Kidney glomerular epithelial cell (primary cell): ENCODE data around the gene RAD17.
"Not testable (repeated sequence)": the region's sequence is repeated elsewhere in the genome, so short reads cannot be mapped to it uniquely, and the experiment has no call there.

Source experiments
- DNase-seq: peaks from one replicate; lab custom pipeline; 2025; lab: John Stamatoyannopoulos, UW

RAD17 gene

DNA sequence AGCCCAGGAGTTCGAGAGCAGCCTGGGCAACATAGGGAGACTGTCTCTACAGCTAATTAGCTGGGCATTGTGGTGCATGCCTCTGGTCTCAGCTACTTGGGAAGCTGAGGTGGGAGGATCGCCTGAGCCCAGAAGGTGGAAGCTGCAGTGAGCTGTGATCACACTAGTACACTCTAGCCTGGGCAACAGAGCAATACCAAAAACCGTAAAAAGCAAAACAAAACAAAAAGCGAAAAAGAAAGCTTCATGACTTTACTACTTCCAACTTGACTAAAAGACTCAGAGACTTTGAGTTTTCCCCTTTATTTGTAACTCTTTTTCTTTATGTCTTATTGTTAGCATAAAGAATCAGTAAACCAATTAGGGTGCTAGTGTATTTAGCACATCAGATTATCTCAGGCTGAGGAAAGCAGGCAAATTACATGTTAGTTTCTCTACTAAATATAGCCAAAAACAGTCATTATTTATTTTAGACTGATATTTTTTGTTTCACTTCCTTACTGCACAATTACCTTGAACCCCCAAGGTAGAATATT is 5.4 kb downstream of the RAD17 start:
- no peak for DNase-seq

DNA sequence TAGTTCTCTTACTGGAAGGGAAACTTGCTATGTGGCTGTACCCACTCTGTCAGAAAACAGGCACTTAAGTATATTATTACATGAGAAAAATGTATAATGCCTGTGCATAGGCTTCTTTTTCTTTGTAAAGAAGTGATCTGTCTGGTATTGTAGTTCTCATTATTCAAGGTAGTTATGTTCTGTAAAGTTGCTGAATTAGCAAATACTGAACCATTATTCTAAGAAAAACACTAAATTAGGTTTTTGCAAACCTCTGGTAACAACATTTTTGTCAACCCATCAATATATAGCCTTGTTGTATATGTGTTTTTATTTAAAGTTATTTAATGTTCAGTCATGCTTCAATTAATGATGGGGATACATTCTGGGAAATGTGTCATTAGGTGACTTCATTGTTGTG is 8.8 kb downstream of the RAD17 start:
- DNase-seq: no peak

DNA sequence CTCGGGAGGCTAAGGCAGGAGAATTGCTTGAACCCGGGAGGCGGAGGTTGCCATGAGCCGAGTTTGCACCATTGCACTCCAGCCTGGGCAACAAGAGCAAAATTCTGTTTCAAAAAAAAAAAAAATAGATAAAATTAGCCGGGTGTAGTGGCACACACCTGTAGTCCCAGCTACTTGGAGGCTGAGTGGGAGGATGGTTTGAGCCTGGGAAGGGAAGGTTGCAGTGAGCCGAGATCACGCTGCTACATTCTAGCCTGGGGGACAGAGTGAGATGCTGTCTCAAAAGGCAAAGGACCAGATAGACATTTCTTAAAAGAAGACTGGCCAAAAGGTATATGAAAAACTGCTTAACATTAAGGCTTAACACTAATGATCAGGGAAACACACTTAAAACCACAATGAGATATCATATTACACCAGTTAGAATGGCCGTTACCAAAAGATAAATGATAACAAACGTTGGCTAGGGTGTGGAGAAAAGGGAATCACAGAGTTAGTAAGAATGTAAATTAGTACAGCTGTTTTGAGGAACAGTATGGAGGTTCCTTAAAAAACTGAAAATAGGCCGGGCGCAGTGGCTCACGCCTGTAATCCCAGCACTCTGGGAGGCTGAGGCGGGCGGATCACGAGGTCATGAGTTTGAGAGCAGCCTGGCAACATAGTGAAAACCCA is 35.2 kb downstream of the RAD17 start:
- no peak for DNase-seq

DNA sequence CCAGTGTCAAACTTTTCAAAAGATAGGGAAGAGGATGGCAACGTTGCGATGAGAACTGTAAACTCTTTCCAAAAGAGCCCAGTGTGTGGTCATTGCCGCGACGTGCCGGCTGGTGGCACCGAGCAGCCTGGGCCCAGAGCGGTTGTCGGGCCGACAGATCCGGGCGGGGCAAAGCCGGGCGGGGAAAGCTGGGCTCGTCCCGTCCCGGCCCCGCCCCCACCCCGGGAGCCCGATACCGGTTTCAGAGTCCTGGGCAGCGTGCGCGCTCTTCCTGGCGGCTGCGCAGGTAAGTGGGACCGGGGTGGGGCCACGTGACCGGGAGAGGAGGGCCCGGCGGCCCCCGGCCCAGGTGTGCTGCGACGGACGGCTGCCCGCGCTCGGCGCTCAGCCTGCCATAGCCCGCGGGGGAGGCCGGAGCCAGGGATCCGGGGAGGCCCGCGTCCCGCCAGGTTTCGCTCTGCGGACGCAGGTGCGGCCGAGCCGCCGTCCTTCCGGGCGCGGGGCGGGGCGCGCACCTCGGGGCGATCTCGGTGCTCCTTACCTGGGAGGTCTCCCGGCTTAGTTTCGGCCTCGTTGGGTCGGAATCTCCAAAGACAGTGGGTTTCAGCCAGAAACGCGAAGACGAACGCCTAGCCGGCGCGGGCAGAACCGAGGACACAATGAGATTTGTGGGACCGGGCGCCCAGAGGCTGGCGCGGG is 45.4 kb downstream of the RAD17 start, which contains the start of gene MARVELD2:
MARVELD2 (plus strand) TSS at position 232 of the 699 bp plus-strand sequence. CDS start 4,270 bp downstream, outside the sequence.
- peak; percentile 48 for DNase-seq

DNA sequence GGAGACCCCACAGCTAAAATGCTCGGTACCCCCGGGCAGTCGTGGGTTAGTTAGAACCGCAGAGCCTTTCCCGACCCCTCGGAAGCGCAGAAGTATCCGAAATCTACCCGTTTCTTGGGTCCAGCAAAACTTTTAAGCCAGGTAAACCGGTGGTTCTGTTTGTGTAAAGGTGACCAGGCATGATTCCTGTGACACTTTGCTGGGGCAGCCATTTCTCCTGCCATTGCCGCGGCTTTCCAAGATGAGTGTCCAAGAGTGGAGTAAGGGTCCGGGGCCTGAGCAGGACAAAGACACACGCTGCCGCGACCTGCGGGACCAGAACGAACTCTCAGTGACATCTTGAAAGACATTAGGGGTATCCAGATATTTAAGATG is 46.0 kb downstream of the RAD17 start:
- DNase-seq: no peak

DNA sequence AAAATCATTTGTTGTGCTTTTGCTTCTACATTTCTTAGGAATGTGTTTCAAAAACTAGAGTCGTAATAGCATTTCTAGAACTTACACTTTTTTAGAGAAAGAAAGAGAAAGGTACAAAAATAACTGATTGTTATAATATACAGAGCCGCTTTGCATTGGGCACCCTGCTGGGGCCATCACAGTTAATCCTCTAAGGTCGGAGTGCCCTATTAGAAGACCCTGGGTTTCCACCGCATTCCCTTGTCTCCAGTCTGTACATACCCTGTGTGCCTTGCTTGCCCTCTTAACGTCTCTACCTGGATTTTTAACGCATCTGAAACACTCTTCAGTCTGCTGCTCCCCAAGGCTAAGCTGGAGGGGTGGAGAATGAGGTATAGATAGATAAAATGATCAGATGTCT is 46.6 kb downstream of the RAD17 start:
- no peak for DNase-seq

DNA sequence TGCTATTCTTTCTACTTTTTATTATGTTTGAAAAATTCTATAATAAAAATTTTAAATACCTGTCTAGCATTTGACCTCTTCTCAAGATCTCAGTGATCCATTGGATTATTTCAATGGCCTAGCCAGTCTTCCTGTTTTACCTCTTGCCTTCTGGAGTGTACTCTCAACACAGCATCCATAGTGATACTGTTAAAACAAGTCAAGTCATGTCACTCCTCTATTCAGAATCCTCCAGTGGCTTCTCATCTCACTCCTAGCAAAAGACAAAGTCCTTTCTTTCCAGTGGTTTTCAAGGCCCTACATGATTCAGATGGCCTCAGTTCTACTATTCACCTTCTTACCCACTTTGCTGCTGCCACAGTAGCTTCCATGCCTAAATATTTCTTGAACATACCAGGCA is 47.1 kb downstream of the RAD17 start:
- DNase-seq: no peak

DNA sequence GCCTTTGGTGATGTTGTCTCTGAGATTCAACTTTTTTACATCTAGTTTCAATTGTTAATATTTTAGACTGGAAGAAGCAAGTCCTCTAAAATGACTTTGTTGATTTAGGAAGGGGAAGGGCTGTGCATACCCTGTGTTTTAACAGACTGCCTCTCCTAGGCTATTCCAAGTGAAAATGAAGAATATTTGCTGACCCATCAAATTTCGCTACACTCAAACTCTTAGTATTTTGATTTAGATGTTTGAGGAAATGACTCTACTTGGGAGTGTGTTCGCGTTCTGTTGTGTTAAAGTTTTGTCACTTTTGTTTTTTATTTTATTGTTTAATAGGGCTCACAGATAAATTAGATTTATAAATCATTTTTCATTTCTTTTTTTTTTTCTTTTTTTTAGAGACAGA is 48.9 kb downstream of the RAD17 start:
- no peak for DNase-seq

DNA sequence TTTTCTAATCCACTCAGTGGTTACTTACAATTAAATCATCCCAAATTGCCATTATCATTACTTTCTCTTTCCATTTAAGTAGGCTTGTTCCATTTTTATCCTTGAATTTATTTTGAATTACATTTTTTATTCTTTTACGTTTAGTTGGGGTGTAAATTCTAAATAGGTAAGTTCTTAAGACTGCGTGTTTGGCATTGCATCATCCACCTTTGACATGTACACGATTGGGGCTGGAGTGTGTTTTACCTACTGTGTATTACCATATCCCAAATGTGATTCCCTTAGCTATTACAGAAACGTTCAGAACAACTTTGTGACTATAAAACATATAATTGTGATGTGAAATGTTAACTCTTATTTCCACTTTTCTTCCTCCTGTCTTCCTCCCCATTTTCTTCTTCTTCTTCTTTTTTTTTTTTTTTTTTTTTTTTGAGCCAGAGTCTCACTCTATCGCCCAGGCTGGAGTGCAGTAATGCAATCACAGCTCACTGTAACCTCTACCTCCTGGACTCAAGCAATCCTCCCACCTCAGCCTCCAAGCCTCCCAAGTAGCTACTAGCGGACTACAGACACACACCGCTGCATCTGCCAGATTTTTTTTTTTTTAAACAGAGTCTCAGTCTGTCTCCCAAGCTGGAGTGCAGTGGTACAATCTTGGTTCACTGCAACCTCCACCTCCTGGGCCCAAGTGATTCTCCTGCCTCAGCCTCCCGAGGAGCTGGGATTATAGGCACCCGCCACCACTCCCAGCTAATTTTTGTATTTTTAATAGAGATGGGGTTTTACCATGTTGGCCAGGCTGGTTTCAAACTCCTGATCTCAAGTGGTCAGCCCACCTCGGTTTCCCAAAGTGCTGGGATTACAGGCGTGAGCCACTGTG is 62.0 kb downstream of the RAD17 start:
- DNase-seq: no peak

DNA sequence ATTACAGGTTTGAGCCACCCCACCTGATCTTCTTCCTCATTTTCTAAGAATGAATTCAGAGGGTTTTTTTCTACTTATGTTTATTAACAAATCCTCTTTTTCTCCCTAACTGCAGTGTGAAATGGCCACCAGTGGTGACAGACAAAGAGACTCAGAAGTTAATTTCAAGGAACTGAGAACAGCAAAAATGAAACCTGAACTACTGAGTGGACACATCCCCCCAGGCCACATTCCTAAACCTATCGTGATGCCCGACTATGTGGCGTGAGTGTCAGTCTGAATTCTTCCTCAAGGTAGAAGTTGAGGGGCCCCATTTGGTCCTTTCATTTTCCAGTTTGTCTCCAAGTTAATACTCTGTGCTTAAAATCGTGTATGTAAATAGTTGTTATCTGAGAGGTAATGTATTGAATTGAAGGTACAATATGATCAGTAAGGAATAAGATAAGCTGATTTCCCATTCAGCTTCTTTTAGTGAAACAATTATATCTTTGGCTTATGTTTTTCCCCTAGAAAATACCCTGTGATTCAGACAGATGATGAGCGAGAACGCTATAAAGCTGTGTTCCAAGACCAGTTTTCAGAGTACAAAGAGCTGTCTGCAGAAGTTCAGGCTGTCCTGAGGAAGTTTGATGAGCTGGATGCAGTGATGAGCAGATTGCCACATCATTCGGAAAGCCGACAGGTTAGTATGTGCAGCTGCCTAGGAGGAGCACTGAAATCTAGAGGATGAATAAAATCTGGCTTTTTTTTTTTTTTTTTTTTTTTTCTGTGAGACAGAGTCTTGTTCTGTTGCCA is 63.0 kb downstream of the RAD17 start:
- DNase-seq: no peak

DNA sequence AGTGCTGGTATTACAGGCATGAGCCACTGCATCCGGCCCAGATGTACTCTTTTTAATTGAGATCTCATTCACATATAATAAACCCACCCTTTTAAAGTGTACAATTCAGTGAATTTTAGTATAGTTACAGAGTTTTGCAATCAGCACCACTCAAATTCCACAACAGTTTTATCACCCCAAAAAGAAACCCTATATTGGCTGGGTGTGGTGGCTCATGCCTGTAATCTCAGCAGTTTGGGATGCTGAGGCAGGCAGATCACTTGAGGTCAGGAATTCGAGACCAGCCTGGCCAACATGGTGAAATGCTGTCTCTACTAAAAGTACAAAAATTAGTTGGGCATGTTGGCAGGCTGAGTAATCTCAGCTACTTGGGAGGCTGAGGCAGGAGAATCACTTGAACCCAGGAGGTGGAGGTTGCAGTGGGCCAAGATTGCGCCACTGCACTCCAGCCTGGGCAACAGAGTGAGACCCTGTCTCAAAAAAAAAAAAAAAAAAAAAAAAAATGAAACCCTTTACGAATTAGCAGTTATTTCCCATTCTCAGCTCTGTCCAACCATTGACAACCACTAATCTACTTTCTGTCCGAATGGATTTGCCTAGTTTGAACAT is 65.8 kb downstream of the RAD17 start:
- not testable (repeated sequence) for DNase-seq

DNA sequence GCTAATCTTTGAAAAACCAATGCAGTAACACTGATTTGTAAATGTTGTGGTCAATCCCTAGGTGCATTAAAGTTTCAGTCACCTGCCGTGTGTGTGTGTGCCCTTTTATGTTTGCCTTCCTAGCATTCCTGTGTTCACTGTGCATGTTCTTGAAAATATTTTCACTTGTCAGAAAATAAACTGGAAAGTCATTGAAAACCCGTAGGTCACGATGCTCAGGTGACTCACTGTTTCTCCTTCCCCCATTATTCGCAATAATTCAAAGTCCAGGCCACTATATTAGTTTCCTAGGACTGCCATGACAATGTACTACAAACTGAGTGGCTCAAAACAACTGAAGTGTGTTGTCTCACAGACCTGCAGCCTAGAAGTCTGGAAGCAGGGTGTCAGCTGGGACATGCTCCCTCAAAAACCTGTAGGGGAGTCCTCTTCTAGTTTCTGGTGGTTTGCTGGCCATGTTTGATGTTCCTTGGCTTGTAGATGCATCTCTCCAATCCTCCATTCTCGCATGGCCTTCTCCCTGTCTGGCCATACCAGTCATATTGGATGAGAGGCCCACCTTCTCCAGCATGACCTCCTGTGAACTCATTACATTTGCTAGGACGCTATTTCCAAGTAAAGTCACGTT is 74.6 kb downstream of the RAD17 start:
- DNase-seq: peak; percentile 78

DNA sequence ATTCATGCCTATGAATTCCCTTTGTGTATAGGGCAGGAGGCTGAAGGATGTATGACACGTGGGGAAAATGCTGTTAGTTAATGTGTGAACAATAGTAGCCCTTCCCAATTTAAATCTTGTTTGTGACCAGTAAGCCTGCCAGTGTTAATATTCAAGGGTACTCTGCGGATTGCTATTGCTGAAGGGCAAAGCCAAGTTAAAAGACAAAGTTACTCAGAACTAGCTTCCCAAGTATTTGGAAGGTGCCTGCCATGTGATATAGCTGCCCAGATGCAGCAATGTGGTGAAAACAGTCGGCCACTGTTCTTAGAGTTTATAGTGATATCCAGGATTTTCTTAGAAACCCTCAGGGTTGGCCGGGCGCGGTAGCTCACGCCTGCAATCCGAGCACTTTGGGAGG is 79.9 kb downstream of the RAD17 start:
- no peak for DNase-seq

DNA sequence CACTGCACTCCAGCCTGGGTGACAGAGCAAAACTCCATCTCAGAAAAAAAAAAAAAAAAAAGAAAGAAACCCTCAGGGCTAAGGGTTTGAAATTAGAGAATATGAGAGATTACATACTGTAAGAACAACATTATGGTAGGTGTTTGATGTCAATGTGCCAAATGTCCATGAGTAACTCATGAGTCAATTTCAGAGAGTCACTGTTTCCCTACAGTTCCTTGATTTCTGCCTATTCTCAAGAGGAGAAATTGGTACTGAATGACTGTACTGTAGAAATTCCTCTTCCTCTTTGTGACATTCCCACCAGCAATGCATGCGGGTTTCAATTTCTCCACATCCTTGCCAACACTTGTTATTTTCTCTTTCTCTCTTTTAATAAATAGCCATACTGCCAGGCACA is 80.5 kb downstream of the RAD17 start:
- peak; percentile 28 for DNase-seq

DNA sequence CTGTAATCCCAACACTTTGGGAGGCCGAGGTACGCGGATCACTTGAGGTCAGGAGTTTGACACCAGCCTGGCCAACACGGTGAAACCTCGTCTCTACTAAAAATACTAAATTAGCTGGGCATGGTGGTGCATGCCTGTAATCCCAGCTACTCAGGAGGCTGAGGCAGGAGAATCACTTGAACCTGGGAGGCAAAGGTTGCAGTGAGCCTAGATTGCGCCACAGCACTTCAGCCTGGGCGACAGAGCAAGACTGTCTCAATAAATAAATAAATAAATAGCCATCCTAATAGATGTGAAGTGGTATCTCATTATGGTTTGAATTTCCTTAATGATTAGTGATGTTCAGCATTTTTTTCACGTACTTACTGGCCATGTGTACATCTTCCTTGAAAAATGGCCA is 80.9 kb downstream of the RAD17 start:
- DNase-seq: not testable (repeated sequence)

DNA sequence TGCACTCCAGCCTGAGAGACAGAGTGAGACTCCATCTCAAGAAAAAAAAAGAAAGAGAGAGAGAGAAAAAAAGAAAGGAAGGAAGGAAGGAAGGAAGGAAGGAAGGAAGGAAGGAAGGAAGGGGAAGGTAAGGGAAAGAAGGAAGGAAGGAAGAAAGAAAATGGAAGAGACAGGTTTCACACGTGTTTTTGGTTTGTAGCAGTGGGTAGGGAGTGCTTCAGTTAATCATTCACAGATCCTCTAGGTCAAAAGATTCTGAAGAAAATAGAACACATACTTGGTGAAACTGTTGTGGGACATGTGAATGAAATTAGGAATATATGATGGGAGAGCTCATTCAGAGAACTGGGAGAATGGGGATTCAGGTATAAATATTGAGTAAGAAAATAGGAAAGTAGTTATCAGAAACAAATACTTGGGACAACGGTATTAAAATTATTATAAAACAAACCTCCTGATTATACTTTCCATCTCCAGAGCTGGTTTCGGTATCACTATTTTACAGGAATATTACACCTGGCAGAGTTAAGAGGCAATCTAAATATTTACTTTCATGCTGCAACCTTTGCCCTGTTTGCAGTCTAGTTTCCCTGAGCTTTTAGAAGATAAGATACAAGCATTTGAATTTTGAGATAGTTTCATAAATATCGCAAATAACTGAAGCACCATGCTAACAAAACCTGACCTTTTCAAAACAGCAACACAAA is 82.5 kb downstream of the RAD17 start:
- no peak for DNase-seq

DNA sequence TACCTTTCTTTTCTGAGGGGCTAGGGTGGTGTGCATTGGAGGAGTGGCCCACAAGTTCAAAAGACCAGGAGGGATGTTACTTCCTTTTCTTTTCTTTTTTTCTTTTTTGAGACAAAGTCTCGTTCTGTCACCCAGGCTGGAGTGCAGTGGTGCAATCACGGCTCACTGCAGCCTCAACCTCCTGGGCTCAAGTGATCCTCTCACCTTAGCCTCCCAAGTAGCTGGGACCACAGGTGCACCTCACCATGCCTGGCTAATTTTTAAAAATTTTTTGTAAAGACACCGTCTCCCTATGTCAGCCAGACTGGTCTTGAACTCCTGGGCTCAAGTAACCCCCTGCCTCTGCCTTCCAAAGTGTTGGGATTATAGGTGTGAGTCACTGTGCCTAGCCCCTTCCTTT is 83.9 kb downstream of the RAD17 start:
- DNase-seq: not testable (repeated sequence)

DNA sequence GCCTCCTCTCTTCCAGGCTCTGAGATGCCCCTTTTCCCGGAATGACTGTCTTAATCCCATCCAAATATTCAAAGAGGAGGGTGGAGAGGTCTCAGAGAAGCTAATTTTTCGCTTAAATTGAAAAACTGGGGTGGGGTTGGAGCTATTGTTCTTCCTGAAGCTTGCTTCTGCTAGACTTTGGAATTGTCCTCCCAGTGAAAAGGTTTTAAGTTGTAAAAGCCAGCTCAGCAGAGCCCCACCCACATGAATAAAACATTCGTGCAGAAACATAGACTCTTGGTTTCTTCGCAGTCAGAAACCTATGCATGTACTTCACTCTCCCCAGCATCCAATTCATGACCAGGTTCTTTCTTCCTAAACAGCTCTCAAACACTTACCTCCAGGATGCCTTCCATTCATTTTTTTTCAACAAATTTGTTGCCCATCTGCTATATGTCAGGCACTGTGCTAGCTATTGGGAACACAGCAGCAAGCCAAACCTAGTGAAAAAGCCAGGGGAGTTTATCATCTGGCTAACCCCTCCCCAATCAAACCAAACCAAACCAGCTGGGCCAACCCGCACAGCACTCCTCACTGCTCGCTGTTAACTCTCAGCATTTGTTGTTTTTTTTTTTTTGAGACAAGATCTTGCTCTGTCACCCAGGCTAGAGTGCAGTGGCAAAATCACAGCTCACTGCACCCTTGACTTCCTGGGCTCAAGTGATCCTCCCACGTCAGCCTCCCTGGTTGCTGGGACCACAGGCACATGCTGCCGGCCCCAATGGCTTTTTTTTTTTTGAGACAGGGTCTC is 85.0 kb downstream of the RAD17 start:
- no peak for DNase-seq

DNA sequence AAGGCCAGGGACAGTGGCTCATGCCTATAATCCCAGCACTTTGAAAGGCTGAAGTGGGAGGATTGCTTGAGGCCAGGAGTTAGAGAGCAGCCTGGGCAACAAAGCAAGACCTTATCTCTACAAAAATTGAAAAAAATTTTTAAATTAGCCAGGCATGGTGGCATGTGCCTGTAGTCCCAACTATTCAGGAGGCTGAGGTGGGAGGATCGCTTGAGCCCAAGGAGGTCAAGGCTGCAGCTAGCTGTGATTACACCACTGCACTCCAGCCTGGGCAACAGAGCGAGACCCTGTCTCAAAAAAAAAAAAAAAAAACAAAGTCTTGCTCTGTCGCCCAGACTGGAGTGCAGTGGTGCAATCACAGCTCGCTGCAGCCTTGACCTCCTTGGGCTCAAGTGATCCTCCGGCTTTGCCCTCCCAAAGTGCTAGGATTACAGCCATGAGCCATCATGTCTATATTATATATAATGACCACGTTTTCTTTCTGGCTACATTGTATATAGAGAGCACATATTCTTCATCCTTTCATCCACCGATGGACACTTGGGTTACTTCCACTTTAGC is 85.9 kb downstream of the RAD17 start:
- DNase-seq: not testable (repeated sequence)
